GM10266 (cell line): Measurements from ENCODE around the gene SH3D19.

ENCODE experiments used
- DNase-seq: peaks from one replicate; pipeline ENCODE4 v3.0.0; 2012; ENCODE audit errors: extremely low spot score
- TF ChIP-seq, protein P1 (sequence below): IDR thresholded peaks from 2 replicates; pipeline ENCODE4 v1.5.1; 2012; ENCODE audit warnings: mild to moderate bottlenecking, low read depth; ENCODE audit not compliant: control insufficient read depth, insufficient read depth; ENCODE audit errors: missing control alignments

SH3D19 gene, protein sequence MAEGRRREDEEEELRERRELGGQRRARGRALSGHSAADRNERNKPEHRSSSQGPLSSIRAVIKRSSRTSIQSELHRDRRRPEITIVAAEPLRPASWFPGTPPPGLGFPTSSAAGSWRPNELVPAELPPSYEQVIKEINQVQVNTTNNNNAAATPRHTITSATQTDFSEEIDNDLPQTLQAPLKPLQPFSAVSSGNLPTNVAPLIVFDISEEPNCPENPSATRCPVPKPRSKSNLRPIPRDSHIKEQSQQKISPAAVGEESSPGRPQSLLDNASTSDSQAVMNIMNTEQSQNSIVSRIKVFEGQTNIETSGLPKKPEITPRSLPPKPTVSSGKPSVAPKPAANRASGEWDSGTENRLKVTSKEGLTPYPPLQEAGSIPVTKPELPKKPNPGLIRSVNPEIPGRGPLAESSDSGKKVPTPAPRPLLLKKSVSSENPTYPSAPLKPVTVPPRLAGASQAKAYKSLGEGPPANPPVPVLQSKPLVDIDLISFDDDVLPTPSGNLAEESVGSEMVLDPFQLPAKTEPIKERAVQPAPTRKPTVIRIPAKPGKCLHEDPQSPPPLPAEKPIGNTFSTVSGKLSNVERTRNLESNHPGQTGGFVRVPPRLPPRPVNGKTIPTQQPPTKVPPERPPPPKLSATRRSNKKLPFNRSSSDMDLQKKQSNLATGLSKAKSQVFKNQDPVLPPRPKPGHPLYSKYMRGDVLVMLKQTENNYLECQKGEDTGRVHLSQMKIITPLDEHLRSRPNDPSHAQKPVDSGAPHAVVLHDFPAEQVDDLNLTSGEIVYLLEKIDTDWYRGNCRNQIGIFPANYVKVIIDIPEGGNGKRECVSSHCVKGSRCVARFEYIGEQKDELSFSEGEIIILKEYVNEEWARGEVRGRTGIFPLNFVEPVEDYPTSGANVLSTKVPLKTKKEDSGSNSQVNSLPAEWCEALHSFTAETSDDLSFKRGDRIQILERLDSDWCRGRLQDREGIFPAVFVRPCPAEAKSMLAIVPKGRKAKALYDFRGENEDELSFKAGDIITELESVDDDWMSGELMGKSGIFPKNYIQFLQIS

DNA sequence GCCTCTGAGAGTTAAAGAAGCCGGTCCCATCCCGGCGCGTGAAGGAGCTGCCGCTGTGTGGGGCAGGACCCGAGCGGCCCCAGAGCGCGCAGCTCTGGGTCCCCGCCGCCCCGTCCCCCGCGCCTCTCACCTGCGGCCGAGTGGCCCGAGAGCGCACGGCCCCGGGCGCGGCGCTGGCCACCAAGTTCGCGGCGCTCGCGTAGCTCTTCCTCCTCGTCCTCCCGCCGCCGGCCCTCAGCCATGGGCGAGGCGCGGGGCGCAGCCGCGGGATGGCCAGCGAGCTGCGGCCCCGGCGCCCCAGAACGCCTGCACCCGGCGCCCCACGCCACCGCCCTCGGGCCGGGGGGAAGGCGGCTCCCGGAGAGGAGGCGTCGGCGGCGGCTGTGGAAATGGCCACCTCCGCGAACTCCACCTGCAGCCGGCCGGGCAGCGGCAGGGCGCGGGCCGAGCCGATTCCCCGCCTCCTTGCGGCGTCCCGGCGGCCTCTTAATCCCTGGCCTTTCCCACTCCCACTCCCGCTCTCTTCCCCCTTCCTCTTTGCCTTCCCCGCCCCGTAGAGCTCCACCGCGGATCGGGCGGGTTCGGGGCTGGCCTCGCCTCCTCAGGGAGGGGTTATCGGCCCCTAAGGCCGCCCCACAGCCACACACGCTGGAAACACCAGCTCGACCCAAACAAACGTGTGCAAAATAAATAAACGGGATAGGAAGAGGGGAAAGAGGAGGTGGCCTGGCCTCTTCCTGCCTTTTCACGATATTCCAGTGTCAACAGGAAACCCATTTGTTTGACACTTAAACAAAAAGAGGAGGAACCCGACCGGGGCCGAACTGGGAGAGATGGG is at the start of gene SH3D19:
TSS of gene SH3D19 (minus strand) at position 495 of the 838 bp plus-strand sequence. CDS start at position 242, 253 bp downstream.
- TF ChIP-seq, protein P1, sequence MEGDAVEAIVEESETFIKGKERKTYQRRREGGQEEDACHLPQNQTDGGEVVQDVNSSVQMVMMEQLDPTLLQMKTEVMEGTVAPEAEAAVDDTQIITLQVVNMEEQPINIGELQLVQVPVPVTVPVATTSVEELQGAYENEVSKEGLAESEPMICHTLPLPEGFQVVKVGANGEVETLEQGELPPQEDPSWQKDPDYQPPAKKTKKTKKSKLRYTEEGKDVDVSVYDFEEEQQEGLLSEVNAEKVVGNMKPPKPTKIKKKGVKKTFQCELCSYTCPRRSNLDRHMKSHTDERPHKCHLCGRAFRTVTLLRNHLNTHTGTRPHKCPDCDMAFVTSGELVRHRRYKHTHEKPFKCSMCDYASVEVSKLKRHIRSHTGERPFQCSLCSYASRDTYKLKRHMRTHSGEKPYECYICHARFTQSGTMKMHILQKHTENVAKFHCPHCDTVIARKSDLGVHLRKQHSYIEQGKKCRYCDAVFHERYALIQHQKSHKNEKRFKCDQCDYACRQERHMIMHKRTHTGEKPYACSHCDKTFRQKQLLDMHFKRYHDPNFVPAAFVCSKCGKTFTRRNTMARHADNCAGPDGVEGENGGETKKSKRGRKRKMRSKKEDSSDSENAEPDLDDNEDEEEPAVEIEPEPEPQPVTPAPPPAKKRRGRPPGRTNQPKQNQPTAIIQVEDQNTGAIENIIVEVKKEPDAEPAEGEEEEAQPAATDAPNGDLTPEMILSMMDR = no peak
- DNase-seq = no peak

DNA sequence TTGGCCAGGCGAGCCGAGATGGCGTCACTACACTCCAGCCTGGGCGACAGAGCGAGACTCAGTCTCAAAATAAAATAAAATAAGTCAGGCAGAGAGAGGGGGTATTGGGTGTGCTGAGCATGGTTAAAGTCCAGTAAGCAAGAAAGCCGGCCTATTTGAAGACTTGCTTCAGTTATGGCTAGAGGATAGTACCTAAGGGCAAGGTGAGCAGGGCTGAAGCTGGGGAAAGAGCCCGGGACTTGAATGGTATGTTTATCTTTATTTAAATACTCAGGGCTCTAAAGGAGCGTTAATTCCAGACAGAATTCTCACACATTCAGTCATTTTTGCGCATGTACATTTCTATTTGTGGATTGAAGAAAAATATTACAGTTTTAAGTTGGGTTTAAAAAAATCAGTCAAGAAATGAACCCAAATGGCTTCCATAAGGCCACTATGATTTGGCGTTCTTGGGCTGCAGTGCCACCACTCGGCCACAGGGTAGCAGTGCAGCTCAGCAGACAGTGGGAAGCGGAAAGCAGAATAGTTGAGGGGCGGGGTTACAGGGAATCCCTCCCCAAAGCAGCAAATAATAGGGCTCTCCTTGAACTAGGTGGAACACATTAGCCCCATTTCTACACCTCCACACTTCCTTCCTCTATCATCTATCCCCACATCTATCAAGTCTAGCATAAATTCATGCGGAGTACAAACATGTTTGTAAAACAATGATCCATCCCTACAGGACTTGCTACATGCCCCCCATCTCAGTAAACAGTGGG is 37.2 kb upstream of the SH3D19 start:
- TF ChIP-seq, protein P1 = peak; percentile 99
- DNase-seq = peak; percentile 78

DNA sequence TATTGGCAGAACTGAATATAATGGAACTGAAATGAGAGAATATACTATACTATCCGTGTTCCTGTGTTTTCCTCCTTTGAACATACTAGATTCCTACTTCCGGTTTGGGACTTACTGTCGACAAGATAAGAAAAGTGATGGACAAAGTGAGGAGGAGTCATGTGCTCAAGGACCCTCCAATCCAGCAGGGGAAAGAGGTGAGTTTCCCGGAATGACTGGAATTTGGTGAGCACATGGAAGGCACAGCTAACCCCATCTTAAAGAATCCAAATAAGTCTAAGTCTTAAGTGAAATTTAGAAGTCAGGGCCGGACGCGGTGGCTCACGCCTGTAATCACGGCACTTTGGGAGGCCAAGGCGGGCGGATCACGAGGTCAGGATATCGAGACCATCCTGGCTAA is 36.6 kb upstream of the SH3D19 start:
- TF ChIP-seq, protein P1 = no peak
- DNase-seq = no peak

DNA sequence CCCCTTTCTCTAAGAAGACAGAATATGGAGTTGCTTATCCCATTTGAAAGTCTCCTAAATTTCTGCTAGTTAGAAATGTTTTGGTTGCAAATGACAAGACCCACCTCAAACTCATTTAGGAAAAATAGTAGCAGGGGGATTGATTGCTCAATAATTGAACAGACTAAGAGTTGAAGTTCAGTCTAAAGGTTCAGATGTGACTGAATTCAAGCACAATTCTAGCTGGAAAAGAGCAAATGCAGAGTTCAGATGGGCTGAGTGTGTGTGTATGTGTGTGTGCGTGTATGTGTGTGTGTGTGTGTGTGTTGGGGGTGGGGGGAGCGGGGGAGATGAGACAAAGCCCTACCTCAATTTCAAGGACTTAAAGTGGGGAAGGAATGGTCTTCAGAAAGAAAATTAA is 35.7 kb upstream of the SH3D19 start:
- TF ChIP-seq, protein P1 = no peak

DNA sequence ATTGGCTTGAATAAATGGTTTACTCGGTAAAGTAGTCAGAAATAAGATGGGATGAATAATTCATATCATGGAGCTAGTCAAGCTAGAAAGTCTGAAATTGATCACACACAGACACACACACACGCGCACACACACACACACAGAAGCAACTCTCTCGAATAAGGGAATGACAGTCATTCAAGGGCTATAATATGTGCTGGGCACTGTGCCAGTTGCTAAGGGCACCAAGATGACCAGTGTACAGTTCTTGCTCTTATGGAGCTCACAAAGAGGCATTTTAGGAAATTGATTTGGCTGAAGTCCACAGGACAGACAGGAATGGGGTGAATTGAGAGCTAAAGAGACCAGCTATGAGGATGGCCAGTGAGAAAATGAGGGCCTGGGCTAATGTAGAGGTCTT is 34.2 kb upstream of the SH3D19 start:
- TF ChIP-seq, protein P1 = no peak

More for the DNA sequence above, 35.7 kb upstream of the SH3D19 start:
- DNase-seq = no peak

DNA sequence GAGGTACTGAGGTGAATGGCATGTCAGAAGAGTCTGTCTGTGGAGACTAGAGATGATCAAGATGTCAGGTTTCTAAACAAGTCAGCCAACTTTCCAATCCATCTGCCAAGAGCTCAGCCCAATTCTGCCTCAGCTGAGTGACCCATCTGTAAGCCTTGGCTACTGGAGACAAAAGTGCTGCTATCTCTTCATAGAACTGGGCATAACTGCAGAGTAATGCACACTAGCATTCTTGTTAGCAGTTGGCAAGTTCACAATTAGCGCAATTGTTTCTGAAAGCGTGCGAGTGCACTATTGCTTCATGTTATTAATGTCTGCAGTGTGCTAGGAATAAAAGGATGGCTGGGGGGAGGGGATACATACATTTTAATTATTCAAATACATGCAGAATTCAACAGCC is 32.9 kb upstream of the SH3D19 start:
- no peak for DNase-seq
- TF ChIP-seq, protein P1 = no peak

More for the DNA sequence above, 34.2 kb upstream of the SH3D19 start:
- DNase-seq = no peak
